IMR-90 (cell line): ENCODE results near the gene TF. TPM values are rescaled to one million over a fixed set of nuclear protein-coding genes. Genes with fewer than 3 reads are reported as not detected.

Experiments
- ATAC-seq: fragments of 200-7000 bp; cut with Tn5 transposase; 2 replicates; pipeline ENCODE4 v1.9.1; 2020; ENCODE audit warnings: low read depth, mild to moderate bottlenecking, moderate library complexity
- BruUV-seq: library from RNA; stranded (reverse); fragments of 400-500 nt; replicated peaks from 2 replicates; lab custom pipeline; 2021; lab: Mats Ljungman, UMichigan
- CTCF ChIA-PET: fragments of 300-600 bp; formaldehyde crosslinking; extraction: SDS; loops from one replicate; lab custom pipeline; 2021; ENCODE audit warnings: antibody characterized with exemption; lab: Yijun Ruan, JAX
- POLR2A ChIA-PET: fragments of 300-600 bp; sonication (Branson Sonifier 250); formaldehyde crosslinking; loops from one replicate; lab custom pipeline; 2022; ENCODE audit warnings: antibody characterized with exemption; ENCODE audit not compliant: unreplicated experiment; lab: Charles Lee
- DNase-seq: peaks from one replicate; pipeline ENCODE4 v3.0.0; 2013
- H2AFZ ChIP-seq: replicated peaks from 2 replicates; pipeline ENCODE3; 2013; ENCODE audit warnings: low read length, mild to moderate bottlenecking; ENCODE audit not compliant: poor library complexity
- H2AK5ac ChIP-seq: 2 replicates; pipeline ENCODE4 v1.6.1; 2013; ENCODE audit warnings: low read depth, low read length, inconsistent platforms
- H2AK9ac ChIP-seq: replicated peaks from 2 replicates; pipeline ENCODE3; 2013; ENCODE audit warnings: mild to moderate bottlenecking, low read depth, low read length, moderate library complexity; ENCODE audit not compliant: poor library complexity
- H2BK120ac ChIP-seq: 2 replicates; pipeline ENCODE4 v1.6.1; 2013; ENCODE audit warnings: low read depth, low read length, inconsistent platforms
- H2BK15ac ChIP-seq: 3 replicates; pipeline ENCODE4 v1.6.1; 2013; ENCODE audit warnings: low read depth, low read length, inconsistent platforms
- H2BK20ac ChIP-seq: 2 replicates; pipeline ENCODE4 v1.6.1; 2013; ENCODE audit warnings: low read depth, mild to moderate bottlenecking, inconsistent platforms, low read length, moderate library complexity
- H2BK5ac ChIP-seq: 2 replicates; pipeline ENCODE4 v1.6.1; 2013; ENCODE audit warnings: mild to moderate bottlenecking, low read depth, low read length, inconsistent platforms; ENCODE audit not compliant: poor library complexity, severe bottlenecking
- H3K14ac ChIP-seq: replicated peaks from 2 replicates; pipeline ENCODE4 v1.6.1; 2013; ENCODE audit warnings: low read depth, low read length, inconsistent platforms
- H3K18ac ChIP-seq: 2 replicates; pipeline ENCODE4 v1.6.1; 2013; ENCODE audit warnings: low read depth, low read length, control low read depth
- H3K23ac ChIP-seq: 2 replicates; pipeline ENCODE4 v1.6.1; 2013; ENCODE audit warnings: low read depth, low read length, inconsistent platforms
- H3K27ac ChIP-seq: 2 replicates; pipeline ENCODE4 v1.5.1; 2013; ENCODE audit warnings: mild to moderate bottlenecking, control low read depth, low read length; ENCODE audit not compliant: insufficient read depth
- H3K27me3 ChIP-seq: 2 replicates; pipeline ENCODE4 v1.6.1; 2013; ENCODE audit warnings: low read length; ENCODE audit not compliant: control insufficient read depth, insufficient read depth
- H3K36me3 ChIP-seq: 2 replicates; pipeline ENCODE4 v1.6.1; 2013; ENCODE audit warnings: low read length, mixed read lengths; ENCODE audit not compliant: control insufficient read depth, insufficient read depth
- H3K4ac ChIP-seq: 2 replicates; pipeline ENCODE4 v1.6.1; 2013; ENCODE audit warnings: low read depth, low read length, inconsistent platforms
- H3K4me1 ChIP-seq: 2 replicates; pipeline ENCODE4 v1.6.1; 2013; ENCODE audit warnings: low read length, mixed read lengths; ENCODE audit not compliant: control insufficient read depth, insufficient read depth
- H3K4me2 ChIP-seq: 2 replicates; pipeline ENCODE4 v1.6.1; 2013; ENCODE audit warnings: low read depth, mild to moderate bottlenecking, control low read depth, low read length, moderate library complexity
- H3K4me3 ChIP-seq: 2 replicates; pipeline ENCODE4 v1.5.1; 2013; ENCODE audit warnings: low read depth, mild to moderate bottlenecking, control low read depth, low read length, moderate library complexity; ENCODE audit not compliant: insufficient read depth
- H3K56ac ChIP-seq: 2 replicates; pipeline ENCODE4 v1.6.1; 2013; ENCODE audit warnings: low read length, inconsistent platforms; ENCODE audit not compliant: insufficient read depth; ENCODE audit errors: extremely low read depth
- H3K79me1 ChIP-seq, 2 experiments: 2 replicates each; pipeline ENCODE4 v1.6.1; 2013; ENCODE audit warnings: low read length in 2 of 2, inconsistent platforms in 1 of 2, low read depth in 1 of 2
- H3K9ac ChIP-seq: 2 replicates; pipeline ENCODE4 v1.6.1; 2013; ENCODE audit warnings: low read depth, low read length, control low read depth
- H3K9me1 ChIP-seq: 2 replicates; pipeline ENCODE4 v1.6.1; 2013; ENCODE audit warnings: low read length, inconsistent platforms; ENCODE audit not compliant: insufficient read depth
- H3K9me3 ChIP-seq: 2 replicates; pipeline ENCODE4 v1.6.1; 2013; ENCODE audit warnings: low read length; ENCODE audit not compliant: control insufficient read depth, insufficient read depth
- H4K20me1 ChIP-seq: 2 replicates; pipeline ENCODE4 v1.6.1; 2013; ENCODE audit warnings: low read length, inconsistent platforms; ENCODE audit not compliant: insufficient read depth
- H4K5ac ChIP-seq: 2 replicates; pipeline ENCODE4 v1.6.1; 2013; ENCODE audit warnings: mild to moderate bottlenecking, low read depth, low read length, control low read depth
- H4K8ac ChIP-seq, 2 experiments: 2 replicates each; pipeline ENCODE4 v1.6.1; 2013; ENCODE audit warnings: low read depth in 2 of 2, low read length in 2 of 2, control low read depth in 1 of 2, inconsistent platforms in 1 of 2
- H4K91ac ChIP-seq: 2 replicates; pipeline ENCODE4 v1.6.1; 2013; ENCODE audit warnings: low read depth, low read length, inconsistent platforms; ENCODE audit not compliant: insufficient read depth
- BHLHE40 ChIP-seq: fragments of 150-350 bp; IDR thresholded peaks from 2 replicates; pipeline ENCODE4 v1.6.1; 2016; ENCODE audit warnings: mild to moderate bottlenecking, low read depth, low read length
- CEBPB ChIP-seq: IDR thresholded peaks from 2 replicates; pipeline ENCODE4 v1.6.1; 2012; ENCODE audit warnings: low read depth, low read length, improper control_type of control experiment
- CHD1 ChIP-seq: IDR thresholded peaks from 2 replicates; pipeline ENCODE4 v1.6.1; 2012; ENCODE audit warnings: low read depth, low read length, improper control_type of control experiment
- CTCF ChIP-seq: conservative IDR thresholded peaks from 2 replicates; pipeline ENCODE4 v1.5.1; 2012; ENCODE audit warnings: mild to moderate bottlenecking, low read depth, low read length, improper control_type of control experiment
- ELK1 ChIP-seq: fragments of 150-350 bp; IDR thresholded peaks from 2 replicates; pipeline ENCODE4 v1.6.1; 2016; ENCODE audit warnings: low read depth, mild to moderate bottlenecking, low read length, moderate library complexity, borderline replicate concordance
- FOS ChIP-seq: fragments of 150-350 bp; IDR thresholded peaks from 2 replicates; pipeline ENCODE4 v1.6.1; 2016; ENCODE audit warnings: low read depth, low read length
- MAZ ChIP-seq: IDR thresholded peaks from 2 replicates; pipeline ENCODE4 v1.6.1; 2012; ENCODE audit warnings: low read depth, mild to moderate bottlenecking, low read length, improper control_type of control experiment, moderate library complexity, borderline replicate concordance
- POLR2A ChIP-seq: IDR thresholded peaks from 2 replicates; pipeline ENCODE4 v1.6.1; 2012; ENCODE audit warnings: mild to moderate bottlenecking, low read depth, low read length
- RAD21 ChIP-seq: IDR thresholded peaks from 2 replicates; pipeline ENCODE4 v1.6.1; 2012; ENCODE audit warnings: low read length, improper control_type of control experiment
- RCOR1 ChIP-seq: IDR thresholded peaks from 2 replicates; pipeline ENCODE4 v1.6.1; 2012; ENCODE audit warnings: mild to moderate bottlenecking, low read length, improper control_type of control experiment; ENCODE audit not compliant: insufficient replicate concordance
- RFX5 ChIP-seq: IDR thresholded peaks from 2 replicates; pipeline ENCODE4 v1.8.0; 2012; ENCODE audit warnings: low read depth, mild to moderate bottlenecking, low read length, moderate library complexity
- SMC3 ChIP-seq: fragments of 150-350 bp; IDR thresholded peaks from 2 replicates; pipeline ENCODE4 v1.6.1; 2016; ENCODE audit warnings: low read depth, mild to moderate bottlenecking, antibody characterized with exemption, low read length, moderate library complexity
- USF2 ChIP-seq: fragments of 150-350 bp; IDR thresholded peaks from 2 replicates; pipeline ENCODE4 v1.6.1; 2017; ENCODE audit warnings: mild to moderate bottlenecking, antibody characterized with exemption, low read length, low read depth
- WGBS, 2 experiments: methylation state at CpG; one replicate each; pipeline versions ENCODE4 v1.1.5 to v1.1.7; 2013; ENCODE audit warnings: missing lambda C conversion rate in 2 of 2; ENCODE audit not compliant: insufficient read length in 1 of 2; ENCODE audit errors: extremely low coverage in 2 of 2; 5-methylcytosine and 5-hydroxymethylcytosine counted together
- dilution Hi-C: fragments of 300-500 bp; cut with HindIII; formaldehyde crosslinking; loops from one replicate; pipeline ENCODE4 v1.14.3; 2018; ENCODE audit warnings: low sequenced_read_pairs; ENCODE audit not compliant: unreplicated experiment
- in situ Hi-C: fragments of 300-500 bp; cut with MboI; formaldehyde crosslinking; loops from 3 replicates; pipeline ENCODE4 v1.14.3; 2019; ENCODE audit warnings: low sequenced_read_pairs, inconsistent platforms, mixed read lengths
- intact Hi-C: fragments of 100-400 bp; cut with micrococcal nuclease; formaldehyde crosslinking; loops from 2 replicates; pipeline ENCODE4 v1.10.0; 2022
- polyA plus RNA-seq, 3 experiments: library from polyadenylated mRNA; depleted of rRNA; stranded (reverse); fragments of >200 nt; gene quantifications; 2 replicates each; pipeline ENCODE4 v1.2.3, GENCODE V29; 2012; ENCODE audit warnings: low replicate concordance in 1 of 3
- total RNA-seq: library from RNA; depleted of rRNA; stranded (reverse); fragments of >200 nt; gene quantifications from 2 replicates; pipeline ENCODE4 v1.2.3, GENCODE V29; 2012

Gene TF
- total and polyA plus RNA-seq, 2 of the 4 experiments (the other 2 are of a cell fraction): 0.07 TPM; not detected in 1

GRCh38 chr3:133805702-133806475, 59.7 kb downstream of the TF start, which contains the start of gene SRPRB:
TSS of gene SRPRB (plus strand) at chr3:133805815. CDS start at chr3:133805849, 34 bp downstream.
- WGBS, 2 experiments: 0% methylated on average over 12 of the region's 53 CpGs; no CpG with 5 or more reads in 1 of the 2 experiments
- Histone ChIP-seq H3K4me2 (peak within 1 kb of the TSS; percentile 88), H3K9me3 (no peaks in the 10 kb centered on the region), H3K9ac (peak within 1 kb of the TSS; percentile 69), H3K4me3 (peak within 1 kb of the TSS; percentile 76), H2BK15ac (no peak within 1 kb of the TSS), H3K79me1 (peaks cover 6 to 22% of the 10 kb centered on the region in 2 experiments; a peak in 3 of 4 replicates), H2AFZ (peak within 1 kb of the TSS; percentile 97), H4K91ac (peak within 1 kb of the TSS; percentile 70), H4K8ac (peak within 1 kb of the TSS; percentile 27 to 82; a peak in 2 of 4 replicates), H4K5ac (peak within 1 kb of the TSS; percentile 31; the same call in 1 of the 2 replicates), H2BK120ac (peak within 1 kb of the TSS; percentile 33; the same call in 1 of the 2 replicates), H4K20me1 (no peaks in the 10 kb centered on the region), H3K4me1 (no peaks in the 10 kb centered on the region), H3K4ac (peak within 1 kb of the TSS; percentile 87), H3K36me3 (peaks cover 4% of the 10 kb centered on the region), H3K56ac (peak within 1 kb of the TSS; percentile 39; the same call in 1 of the 2 replicates), H3K23ac (peak within 1 kb of the TSS; percentile 81; the same call in 1 of the 2 replicates), H2BK5ac (peak within 1 kb of the TSS; percentile 26), H3K9me1 (peaks cover 4% of the 10 kb centered on the region; the same call in 1 of the 2 replicates), H2AK9ac (peak within 1 kb of the TSS; percentile 84), H3K14ac (peak within 1 kb of the TSS; percentile 76), H3K27me3 (0 out of 2 replicates have a peak, but pooled peaks cover 2% of the 10 kb centered on the region), H3K27ac (peak within 1 kb of the TSS; percentile 60; the same call in 1 of the 2 replicates), H2BK20ac (no peak within 1 kb of the TSS), H3K18ac (no peak within 1 kb of the TSS), H2AK5ac (no peak within 1 kb of the TSS; the same call in 1 of the 2 replicates)
- in situ Hi-C loops: loop anchor here (25.0 kb wide), 2 partner anchors 344 to 681 kb away; partner anchors contain the start of genes ANAPC13 and CEP63
- intact Hi-C loops: loop anchor here (1.0 to 10.0 kb wide), 5 partner anchors 47 to 1074 kb away; partner anchors contain the start of gene CDV3
- dilution Hi-C loops: no loop called here
- POLR2A ChIA-PET: no interaction called here
- CTCF ChIA-PET: no interaction called here
- DNase-seq (peak; percentile 92), ATAC-seq (peak; percentile 100)
- BruUV-seq: no TSS peak
- TF ChIP-seq CTCF (no peak), BHLHE40 (no peak), CHD1 (no peak), RCOR1 (no peak), USF2 (peak; percentile 26), CEBPB (no peak), RFX5 (no peak), RAD21 (no peak), POLR2A (peak; percentile 84), ELK1 (no peak), FOS (no peak), MAZ (no peak), SMC3 (no peak)
